Heart left ventricle (tissue), 13 donors: ENCODE measurements around the gene RNU7-1.
A peak's percentile ranks its signal among the peaks of the same experiment; 100 is the strongest.

Source experiments
- CTCF ChIP-seq, 12 donors: fragments of 200-600 bp; sonication (generic) in 4 of 12; IDR thresholded peaks; one replicate each; pipeline versions ENCODE4 v1.5.0 to v1.8.0; 2018 to 2022; ENCODE audit warnings: antibody characterized with exemption in 12 of 12, mild to moderate bottlenecking in 5 of 12
- POLR2A ChIP-seq, 2 donors: fragments of 450-650 bp; IDR thresholded peaks; one replicate each; pipeline ENCODE4 v1.6.1; 2017; ENCODE audit warnings: antibody characterized with exemption in 2 of 2, mild to moderate bottlenecking in 2 of 2, moderate library complexity in 2 of 2
- donor health status: ischemic (EF 13 %, LVEDD 7.1; RV severe dilation, severe dysfunction).
- donor health status: DM: no; HTN: yes; CAD: no.
- donor health status: DM: no; HTN: no; CAD: no.
- donor health status: ischemic (EF 25% LVEDD 6.9; RV normal size, moderate dysfunction).
- donor health status: ischemic (EF 25% LVEDD 5.7; RV mildly dilated, moderate dysfunction).
- donor health status: ischemic (EF 35%, LVEDD 5.7; RV mildly dilated, moderate dysfunction).
- donor health status: nonischemic (EF 11% LVEDD 7.7; RV severe dilation, severe dysfunction).
- donor health status: DM: yes; HTN: yes; CAD: no.
- donor health status: PGD.
- donor health status: ischemic (EF 29% LVEDD 5.4; RV normal size, mild dysfunction).
- donor health status: nonischemic (EF 23%, LVEDD 6.1; RV moderate dilation, normal function).

GRCh38 chr12:6927379-6928021 is 16.1 kb upstream of the RNU7-1 start, which contains the start of gene ATN1:
- TF ChIP-seq POLR2A (IDR thresholded peaks at IDR 0.05): peak in 1 of 2 donors; percentile 38
- TF ChIP-seq CTCF (IDR thresholded peaks at IDR 0.05): no peak
